PFSK-1 (cell line): ENCODE results near the gene DNAH8.

Experiments used
- POLR2AphosphoS5 ChIP-seq: IDR thresholded peaks from 2 replicates; pipeline ENCODE4 v1.6.1; 2012; ENCODE audit warnings: low read depth, mild to moderate bottlenecking, control low read depth, low read length, moderate library complexity
- SIN3A ChIP-seq: IDR thresholded peaks from 2 replicates; pipeline ENCODE4 v1.6.1; 2012; ENCODE audit warnings: mild to moderate bottlenecking, low read length, moderate library complexity, borderline replicate concordance; ENCODE audit not compliant: insufficient read depth
- TAF1 ChIP-seq: IDR thresholded peaks from 2 replicates; pipeline ENCODE4 v1.6.1; 2012; ENCODE audit warnings: low read length, control low read depth, borderline replicate concordance; ENCODE audit not compliant: insufficient read depth
- TF ChIP-seq, protein P1 (sequence below), 2 experiments: IDR thresholded peaks; 2 replicates each; pipeline versions ENCODE4 v1.6.1 to v1.8.0; 2011 to 2012; ENCODE audit warnings: low read depth in 2 of 2, low read length in 2 of 2, control low read depth in 1 of 2, inconsistent platforms in 1 of 2, mild to moderate bottlenecking in 1 of 2, moderate library complexity in 1 of 2; ENCODE audit not compliant: insufficient read depth in 1 of 2

DNA sequence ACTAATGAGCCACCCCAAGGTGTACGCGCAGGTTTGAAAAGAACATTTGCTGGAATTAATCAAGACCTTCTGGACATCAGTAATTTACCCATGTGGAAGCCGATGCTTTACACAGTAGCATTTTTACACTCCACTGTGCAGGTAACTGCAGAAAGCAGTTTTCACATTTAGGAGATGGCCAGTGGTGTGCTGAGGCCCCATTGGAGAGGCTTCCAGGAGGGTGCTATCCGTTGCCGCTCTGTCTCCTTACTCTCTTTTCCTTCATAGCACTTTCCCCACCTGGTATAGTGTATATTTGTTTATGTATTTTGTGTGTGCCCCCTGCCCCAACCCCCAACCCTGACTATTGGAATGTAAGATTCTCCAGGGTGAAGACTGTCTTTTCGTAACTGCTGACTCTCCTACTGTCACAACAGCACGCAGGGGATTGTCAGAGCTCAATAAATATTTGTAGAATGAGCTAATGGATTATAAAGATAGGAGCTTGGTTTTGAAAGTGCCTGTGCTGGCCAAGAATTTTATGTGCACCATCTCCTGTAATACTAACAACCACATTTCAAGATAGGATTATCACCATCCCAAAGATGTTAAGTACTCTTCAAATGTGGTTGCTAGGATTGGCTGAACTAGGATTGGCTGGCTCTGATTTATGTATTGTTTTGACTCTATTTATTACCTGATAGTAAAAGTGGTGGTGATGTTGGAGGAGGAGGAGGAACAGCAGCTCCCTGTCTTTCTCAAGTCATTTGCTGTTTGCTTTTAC is 259.5 kb downstream of the DNAH8 start:
- TF ChIP-seq POLR2AphosphoS5 (no peak), SIN3A (no peak), TAF1 (no peak)
- TF ChIP-seq, protein P1, sequence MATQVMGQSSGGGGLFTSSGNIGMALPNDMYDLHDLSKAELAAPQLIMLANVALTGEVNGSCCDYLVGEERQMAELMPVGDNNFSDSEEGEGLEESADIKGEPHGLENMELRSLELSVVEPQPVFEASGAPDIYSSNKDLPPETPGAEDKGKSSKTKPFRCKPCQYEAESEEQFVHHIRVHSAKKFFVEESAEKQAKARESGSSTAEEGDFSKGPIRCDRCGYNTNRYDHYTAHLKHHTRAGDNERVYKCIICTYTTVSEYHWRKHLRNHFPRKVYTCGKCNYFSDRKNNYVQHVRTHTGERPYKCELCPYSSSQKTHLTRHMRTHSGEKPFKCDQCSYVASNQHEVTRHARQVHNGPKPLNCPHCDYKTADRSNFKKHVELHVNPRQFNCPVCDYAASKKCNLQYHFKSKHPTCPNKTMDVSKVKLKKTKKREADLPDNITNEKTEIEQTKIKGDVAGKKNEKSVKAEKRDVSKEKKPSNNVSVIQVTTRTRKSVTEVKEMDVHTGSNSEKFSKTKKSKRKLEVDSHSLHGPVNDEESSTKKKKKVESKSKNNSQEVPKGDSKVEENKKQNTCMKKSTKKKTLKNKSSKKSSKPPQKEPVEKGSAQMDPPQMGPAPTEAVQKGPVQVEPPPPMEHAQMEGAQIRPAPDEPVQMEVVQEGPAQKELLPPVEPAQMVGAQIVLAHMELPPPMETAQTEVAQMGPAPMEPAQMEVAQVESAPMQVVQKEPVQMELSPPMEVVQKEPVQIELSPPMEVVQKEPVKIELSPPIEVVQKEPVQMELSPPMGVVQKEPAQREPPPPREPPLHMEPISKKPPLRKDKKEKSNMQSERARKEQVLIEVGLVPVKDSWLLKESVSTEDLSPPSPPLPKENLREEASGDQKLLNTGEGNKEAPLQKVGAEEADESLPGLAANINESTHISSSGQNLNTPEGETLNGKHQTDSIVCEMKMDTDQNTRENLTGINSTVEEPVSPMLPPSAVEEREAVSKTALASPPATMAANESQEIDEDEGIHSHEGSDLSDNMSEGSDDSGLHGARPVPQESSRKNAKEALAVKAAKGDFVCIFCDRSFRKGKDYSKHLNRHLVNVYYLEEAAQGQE (IDR thresholded peaks at IDR 0.05; ENCODE audit: insufficient read depth in 1 of 2, low read depth in 2 of 2, low read length in 2 of 2) = no peak
